Lung (tissue), 12 donors: ENCODE results near the gene PERCC1. TPM values are rescaled to one million over a fixed set of nuclear protein-coding genes. Genes with fewer than 3 reads are reported as not detected.
A peak's percentile ranks its signal among the peaks of the same experiment; 100 is the strongest.

Experiments used
- ATAC-seq: fragments of 200-7000 bp; cut with Tn5 transposase; one replicate; pipeline ENCODE4 v1.9.1; 2020; ENCODE audit warnings: moderate number of reproducible peaks; ENCODE audit not compliant: insufficient read depth, low FRiP score
- DNase-seq, 3 donors: peaks; one replicate each; pipeline ENCODE4 v3.0.0-alpha.2; 2013 to 2017
- H3K27ac ChIP-seq, 2 donors: one replicate each; pipeline ENCODE4 v1.5.1; 2013; ENCODE audit warnings: mild to moderate bottlenecking in 2 of 2, moderate library complexity in 2 of 2, control low read depth in 1 of 2, inconsistent platforms in 1 of 2, low read depth in 1 of 2, low read length in 1 of 2
- H3K27me3 ChIP-seq, 3 donors: one replicate each; pipeline ENCODE4 v1.5.1; 2013; ENCODE audit warnings: low read length in 2 of 3; ENCODE audit not compliant: control insufficient read depth in 3 of 3, insufficient read depth in 3 of 3
- H3K36me3 ChIP-seq, 4 donors: one replicate each; pipeline ENCODE4 v1.5.1; 2013; ENCODE audit warnings: low read length in 4 of 4, mild to moderate bottlenecking in 1 of 4, moderate library complexity in 1 of 4; ENCODE audit not compliant: control insufficient read depth in 4 of 4, insufficient read depth in 4 of 4
- H3K4me1 ChIP-seq, 5 donors: one replicate each; pipeline ENCODE4 v1.5.1; 2013; ENCODE audit warnings: low read length in 5 of 5, mild to moderate bottlenecking in 2 of 5, moderate library complexity in 1 of 5; ENCODE audit not compliant: control insufficient read depth in 5 of 5, insufficient read depth in 5 of 5
- H3K4me3 ChIP-seq: one replicate; pipeline ENCODE4 v1.5.1; 2013; ENCODE audit warnings: mild to moderate bottlenecking, control low read depth, moderate library complexity
- H3K9ac ChIP-seq, 2 donors: one replicate each; pipeline ENCODE4 v1.5.1; 2013; ENCODE audit warnings: low read length in 2 of 2, control low read depth in 1 of 2; ENCODE audit not compliant: insufficient read depth in 1 of 2
- H3K9me3 ChIP-seq, 4 donors: one replicate each; pipeline ENCODE4 v1.5.1; 2013; ENCODE audit warnings: low read length in 3 of 4, mild to moderate bottlenecking in 1 of 4, moderate library complexity in 1 of 4; ENCODE audit not compliant: control insufficient read depth in 4 of 4, insufficient read depth in 3 of 4
- WGBS, 2 donors: extraction: QIAGEN DNeasy Blood & Tissue Kit; methylation state at CpG; one replicate each; pipeline ENCODE4 v1.1.7; 2013; 5-methylcytosine and 5-hydroxymethylcytosine counted together
- polyA plus RNA-seq, 2 donors: library from polyadenylated mRNA; stranded (reverse); fragments of 200-250 nt; gene quantifications; one replicate each; pipeline ENCODE4 v1.2.1, GENCODE V29; 2013
- total RNA-seq, 2 donors: library from RNA; depleted of rRNA in 1 of 2; stranded (reverse); fragments of >200 nt in 1 of 2; gene quantifications; one replicate each; pipeline ENCODE4 v1.2.1, GENCODE V29; 2014 to 2021
- TF ChIP-seq, protein P1 (sequence below): IDR thresholded peaks from 2 replicates; pipeline ENCODE4 v1.5.1; 2012; ENCODE audit warnings: mild to moderate bottlenecking; ENCODE audit errors: control extremely low read depth, extremely low read depth
- donor health status: control.
- donor health status: control.
- donor health status: Bipolar disorder and iron deficiency.
- donor health status: healthy.
- donor health status: DM: yes; HTN: yes; CAD: no.

The PERCC1 gene
- total and polyA plus RNA-seq, 4 donors, result 0.12 to 0.57 (median 0.46) TPM; not detected in 1

DNA sequence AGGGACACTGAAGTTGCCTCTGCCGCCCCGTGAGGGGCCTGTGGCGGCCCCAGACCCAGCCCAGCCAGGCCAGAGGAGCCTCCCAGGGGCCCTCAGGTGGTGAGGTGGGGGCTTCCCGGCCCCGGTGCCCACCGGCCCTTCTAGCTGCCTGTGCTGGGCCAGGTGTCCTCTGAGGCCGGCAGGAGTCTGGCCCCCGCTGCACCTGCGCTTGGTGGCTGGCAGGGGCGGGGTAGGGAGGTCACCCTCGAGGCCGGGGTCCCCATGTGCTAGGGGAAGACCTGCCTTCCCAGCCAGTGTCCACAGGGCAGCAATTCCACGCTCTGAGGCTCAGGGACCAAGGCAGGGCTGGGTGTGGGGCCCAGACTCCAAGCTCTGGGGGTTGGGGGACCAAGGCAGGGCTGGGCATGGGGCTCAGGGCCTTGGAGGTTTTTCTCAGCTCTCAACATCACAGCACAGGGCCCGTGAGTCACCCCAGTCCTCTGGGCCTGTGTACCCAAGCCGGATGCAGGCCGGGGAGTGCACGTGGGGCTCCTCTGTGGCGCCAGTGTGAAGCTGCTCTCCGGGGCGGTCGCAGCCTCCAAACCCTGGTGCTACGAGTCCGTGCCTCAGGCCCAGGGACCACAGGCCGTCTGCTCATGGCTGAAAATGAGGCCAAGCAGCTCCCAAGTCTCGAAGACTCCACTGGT, 14.8 kb downstream of the PERCC1 start:
- no peak overlapping the region for H3K9ac ChIP-seq

DNA sequence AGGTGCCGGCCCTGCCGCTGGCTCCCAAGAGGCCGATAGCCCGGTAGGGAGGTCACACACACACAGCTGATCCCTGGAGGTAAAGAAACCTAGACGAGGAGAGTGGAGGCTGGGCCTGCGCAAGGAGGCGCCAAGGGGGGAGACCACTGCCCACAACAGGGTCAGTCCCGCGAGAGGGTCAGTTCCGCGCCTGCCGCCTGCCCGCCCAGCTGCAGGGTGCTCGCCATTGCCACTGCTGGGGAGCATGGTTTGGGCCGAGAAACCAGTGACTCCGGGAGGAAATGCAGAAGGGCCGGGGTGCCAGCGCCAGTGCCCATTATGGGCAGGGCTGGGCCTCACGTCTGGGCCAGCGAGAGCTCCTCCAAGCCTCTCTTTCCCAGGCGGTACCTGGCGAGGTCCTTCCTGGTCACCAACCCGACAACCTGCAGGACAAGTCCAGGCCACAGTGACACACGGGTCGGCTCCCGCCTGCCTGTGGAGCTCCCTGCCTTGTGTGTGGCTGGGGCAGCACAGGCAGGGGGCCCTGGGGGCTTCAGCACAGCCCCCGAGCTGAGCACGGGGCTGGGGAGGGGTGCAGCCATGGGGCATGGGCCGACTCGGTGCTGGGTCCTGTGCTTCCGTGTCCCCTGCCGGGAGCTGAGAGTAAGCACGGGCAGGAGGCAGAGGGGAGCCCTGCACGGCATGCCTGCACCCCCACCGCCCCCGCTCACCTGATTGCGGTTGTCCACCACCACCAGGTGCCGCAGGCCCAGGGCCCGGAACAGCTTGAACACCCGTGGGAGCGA, 15.6 kb downstream of the PERCC1 start:
- H3K27me3 ChIP-seq, result no peaks in the 10 kb centered on the region
- TF ChIP-seq, protein P1, sequence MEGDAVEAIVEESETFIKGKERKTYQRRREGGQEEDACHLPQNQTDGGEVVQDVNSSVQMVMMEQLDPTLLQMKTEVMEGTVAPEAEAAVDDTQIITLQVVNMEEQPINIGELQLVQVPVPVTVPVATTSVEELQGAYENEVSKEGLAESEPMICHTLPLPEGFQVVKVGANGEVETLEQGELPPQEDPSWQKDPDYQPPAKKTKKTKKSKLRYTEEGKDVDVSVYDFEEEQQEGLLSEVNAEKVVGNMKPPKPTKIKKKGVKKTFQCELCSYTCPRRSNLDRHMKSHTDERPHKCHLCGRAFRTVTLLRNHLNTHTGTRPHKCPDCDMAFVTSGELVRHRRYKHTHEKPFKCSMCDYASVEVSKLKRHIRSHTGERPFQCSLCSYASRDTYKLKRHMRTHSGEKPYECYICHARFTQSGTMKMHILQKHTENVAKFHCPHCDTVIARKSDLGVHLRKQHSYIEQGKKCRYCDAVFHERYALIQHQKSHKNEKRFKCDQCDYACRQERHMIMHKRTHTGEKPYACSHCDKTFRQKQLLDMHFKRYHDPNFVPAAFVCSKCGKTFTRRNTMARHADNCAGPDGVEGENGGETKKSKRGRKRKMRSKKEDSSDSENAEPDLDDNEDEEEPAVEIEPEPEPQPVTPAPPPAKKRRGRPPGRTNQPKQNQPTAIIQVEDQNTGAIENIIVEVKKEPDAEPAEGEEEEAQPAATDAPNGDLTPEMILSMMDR, result no peak
- no peak overlapping the region for H3K4me3 ChIP-seq
- WGBS, 2 donors, result 92 to 93% methylated on average over 41 of the region's 41 CpGs
- H3K27ac ChIP-seq, result no peak overlapping the region
- ATAC-seq (no peak), DNase-seq (no peak)
- H3K9me3 ChIP-seq, result no peaks in the 10 kb centered on the region
- no peaks in the 10 kb centered on the region for H3K4me1 ChIP-seq
- H3K36me3 ChIP-seq, result peaks cover 0 to 63% (median 6%) of the 10 kb centered on the region in 4 donors
- no peak overlapping the region for H3K9ac ChIP-seq

More for the DNA sequence above, 14.8 kb downstream of the PERCC1 start:
- Histone ChIP-seq H3K9me3 (no peaks in the 10 kb centered on the region), H3K36me3 (peaks cover 0 to 55% (median 6%) of the 10 kb centered on the region in 4 donors), H3K27me3 (no peaks in the 10 kb centered on the region), H3K27ac (no peak overlapping the region), H3K4me3 (no peak overlapping the region), H3K4me1 (no peaks in the 10 kb centered on the region)
- TF ChIP-seq, protein P1, result no peak
- no peak for ATAC-seq
- 91% methylated on average over 22 to 25 of the region's 25 CpGs for whole genome bisulfite sequencing, 2 donors
- peak in 1 of 3 donors; percentile 9 for DNase-seq

DNA sequence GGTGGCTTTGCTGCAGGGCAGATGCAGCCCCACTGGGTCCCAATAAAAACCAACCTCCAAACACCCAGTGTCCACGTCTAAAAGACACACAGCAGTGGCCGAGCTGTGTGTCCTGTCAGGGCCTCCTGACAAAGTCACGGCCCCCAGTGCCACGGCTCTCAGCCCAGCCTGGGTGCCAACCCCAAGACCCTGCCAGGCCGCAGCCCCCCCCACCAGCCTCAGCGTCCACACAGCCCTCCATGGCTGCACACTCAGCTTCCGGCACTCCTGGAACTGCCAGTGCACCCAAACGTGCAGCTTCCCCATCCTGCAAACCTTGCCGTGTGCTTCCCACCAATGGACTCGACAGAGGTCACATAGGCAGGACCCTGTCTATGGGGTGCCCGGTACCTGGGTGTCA, 17.1 kb downstream of the PERCC1 start:
- Histone ChIP-seq H3K27ac (no peak overlapping the region), H3K9ac (no peak overlapping the region), H3K36me3 (peaks cover 0 to 75% (median 6%) of the 10 kb centered on the region in 4 donors), H3K4me3 (no peak overlapping the region), H3K27me3 (no peaks in the 10 kb centered on the region), H3K9me3 (no peaks in the 10 kb centered on the region), H3K4me1 (no peaks in the 10 kb centered on the region)
- DNase-seq (peak in 1 of 3 donors; percentile 8), ATAC-seq (no peak)
- TF ChIP-seq, protein P1, result no peak
- 93 to 94% methylated on average over 11 of the region's 11 CpGs for whole genome bisulfite sequencing, 2 donors
